T47D (cell line): Measurements from ENCODE around the gene COMT.
"Not testable (repeated sequence)": the region's sequence is repeated elsewhere in the genome, so short reads cannot be mapped to it uniquely, and the experiment has no call there.

Experiments
- DNase-seq, 2 experiments: peaks; one replicate each; pipeline versions ENCODE4 v3.0.0 to v3.0.0-alpha.2; 2011 to 2012; ENCODE audit warnings: low read depth in 1 of 2, low spot score in 1 of 2
- JUND ChIP-seq: IDR thresholded peaks from 2 replicates; pipeline ENCODE4 v1.6.1; 2012; ENCODE audit warnings: low read depth
- in situ Hi-C: cut with HindIII; loops from 2 replicates; pipeline ENCODE4 v1.10.0; 2016; ENCODE audit warnings: low sequenced_read_pairs, low pct_unique_long_range_greater_than_20kb

The COMT gene

DNA sequence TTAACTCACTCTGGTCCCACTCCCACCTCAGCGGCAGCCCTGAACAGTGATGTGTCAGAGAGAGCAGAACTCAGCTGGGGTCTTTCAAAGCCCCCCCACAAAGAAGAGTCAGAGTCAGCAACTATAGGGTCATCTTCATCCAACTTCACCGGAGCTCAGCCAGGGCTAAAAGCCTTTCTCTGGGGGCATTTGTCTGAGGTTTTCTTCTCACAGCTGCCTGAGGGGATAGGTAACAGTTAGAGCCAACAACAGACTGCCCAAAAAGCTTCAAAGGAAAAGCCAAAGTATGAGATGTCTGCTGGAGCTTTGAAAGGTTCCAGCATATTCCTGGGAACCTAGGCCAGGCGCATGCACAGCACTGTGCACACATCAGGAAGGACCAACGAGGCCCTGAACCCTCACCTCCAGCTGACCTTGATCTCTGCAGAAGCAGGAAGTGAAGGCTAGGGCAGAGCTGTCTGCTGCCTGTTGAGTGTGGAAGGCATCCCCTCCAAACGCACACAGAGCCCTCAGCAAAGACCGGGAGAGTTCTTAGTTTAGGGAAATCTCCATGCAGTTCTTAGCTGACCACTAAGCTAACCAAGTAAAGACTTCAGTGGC is 28.1 kb upstream of the COMT start:
- no peak for DNase-seq
- in situ Hi-C loops, result no loop called here
- no peak for TF ChIP-seq JUND

- DNase-seq, result no peak
- TF ChIP-seq JUND, result no peak
- in situ Hi-C loops, result no loop called here
Observed at GRCh38 chr22:19914201-19914943, 27.2 kb upstream of the COMT start.

- TF ChIP-seq JUND, result no peak
- in situ Hi-C loops, result no loop called here
- no peak for DNase-seq
Observed at GRCh38 chr22:19915287-19915954, 26.2 kb upstream of the COMT start.

GRCh38 chr22:19916006-19916405 is 25.6 kb upstream of the COMT start:
- in situ Hi-C loops, result no loop called here
- no peak for TF ChIP-seq JUND
- no peak for DNase-seq

GRCh38 chr22:19916941-19917340 is 24.6 kb upstream of the COMT start:
- in situ Hi-C loops, result no loop called here
- TF ChIP-seq JUND, result no peak
- no peak for DNase-seq

DNA sequence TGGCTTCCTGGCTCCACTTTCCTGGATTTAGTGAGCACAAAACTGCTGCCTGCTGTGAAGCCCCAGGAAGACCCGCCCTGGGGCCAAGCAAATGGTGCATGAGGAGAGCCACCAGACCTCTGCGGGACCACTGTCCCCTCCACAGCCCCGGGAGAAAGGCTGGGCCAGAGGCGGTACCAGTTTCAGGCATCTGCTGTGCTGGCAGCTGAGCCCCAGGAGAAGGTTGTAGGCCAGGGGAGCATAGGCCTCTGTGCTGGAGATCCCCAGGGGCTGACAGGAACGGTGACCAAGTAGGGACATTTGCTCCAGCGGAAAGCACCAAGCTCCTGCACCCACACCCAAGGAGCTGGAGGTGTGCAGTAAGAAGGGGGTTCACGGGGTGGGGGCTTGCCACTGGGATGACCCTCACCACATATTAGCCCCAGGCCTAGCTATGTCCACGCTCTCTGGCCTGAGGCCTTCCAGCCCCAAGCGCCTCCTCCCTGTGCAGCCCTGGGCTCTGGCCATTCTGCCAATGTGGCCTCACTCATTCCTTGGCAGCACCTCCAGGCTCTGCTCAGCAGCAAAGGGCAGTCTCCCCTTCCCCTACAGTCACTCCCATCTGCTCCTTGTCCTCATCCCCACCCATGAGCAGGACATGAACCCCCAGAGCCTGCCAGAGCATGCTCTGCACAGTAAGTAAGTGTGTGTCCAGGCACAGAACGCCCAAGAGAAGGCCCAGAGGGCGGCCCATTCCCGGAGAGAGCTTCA is 24.0 kb upstream of the COMT start:
- DNase-seq, result no peak
- in situ Hi-C loops, result no loop called here
- TF ChIP-seq JUND, result no peak

DNA sequence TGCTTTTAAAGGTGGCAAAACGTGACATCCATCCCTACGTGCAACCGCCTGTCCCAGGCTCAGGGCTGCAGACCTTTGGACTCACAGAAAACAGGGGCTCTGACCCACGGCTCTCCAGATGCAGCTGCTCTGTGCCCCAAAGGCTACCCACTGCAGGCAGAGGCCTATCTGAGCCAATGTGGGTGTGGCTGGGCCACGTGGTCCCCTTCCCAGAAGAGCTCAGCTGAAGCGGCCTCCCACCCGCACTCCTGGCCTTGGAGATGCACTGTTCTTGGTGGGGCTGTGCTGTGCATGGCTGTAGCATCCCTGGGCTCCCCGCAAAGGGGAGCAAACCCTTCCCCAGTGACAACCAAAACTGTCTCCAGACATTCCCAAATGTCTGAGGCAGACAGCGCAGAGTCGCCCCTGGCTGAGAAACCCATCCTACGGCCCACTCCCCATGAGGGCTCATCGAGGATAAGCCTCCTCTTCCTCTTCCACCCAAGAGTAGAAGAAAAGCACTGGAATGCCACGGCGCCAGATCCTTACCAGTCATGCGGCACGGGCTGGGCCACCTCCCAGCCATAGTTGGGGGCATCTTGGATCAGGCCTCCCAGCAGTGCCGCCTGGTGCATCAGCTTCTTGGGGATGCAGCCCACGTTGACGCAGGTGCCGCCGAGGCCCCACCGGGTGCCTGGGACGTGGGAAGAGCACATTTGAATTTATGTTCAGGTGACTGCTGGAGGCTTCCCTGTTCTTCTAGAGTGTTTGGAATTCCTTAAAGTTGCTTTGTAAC is 23.1 kb upstream of the COMT start:
- no peak for TF ChIP-seq JUND
- in situ Hi-C loops, result no loop called here
- no peak for DNase-seq

DNA sequence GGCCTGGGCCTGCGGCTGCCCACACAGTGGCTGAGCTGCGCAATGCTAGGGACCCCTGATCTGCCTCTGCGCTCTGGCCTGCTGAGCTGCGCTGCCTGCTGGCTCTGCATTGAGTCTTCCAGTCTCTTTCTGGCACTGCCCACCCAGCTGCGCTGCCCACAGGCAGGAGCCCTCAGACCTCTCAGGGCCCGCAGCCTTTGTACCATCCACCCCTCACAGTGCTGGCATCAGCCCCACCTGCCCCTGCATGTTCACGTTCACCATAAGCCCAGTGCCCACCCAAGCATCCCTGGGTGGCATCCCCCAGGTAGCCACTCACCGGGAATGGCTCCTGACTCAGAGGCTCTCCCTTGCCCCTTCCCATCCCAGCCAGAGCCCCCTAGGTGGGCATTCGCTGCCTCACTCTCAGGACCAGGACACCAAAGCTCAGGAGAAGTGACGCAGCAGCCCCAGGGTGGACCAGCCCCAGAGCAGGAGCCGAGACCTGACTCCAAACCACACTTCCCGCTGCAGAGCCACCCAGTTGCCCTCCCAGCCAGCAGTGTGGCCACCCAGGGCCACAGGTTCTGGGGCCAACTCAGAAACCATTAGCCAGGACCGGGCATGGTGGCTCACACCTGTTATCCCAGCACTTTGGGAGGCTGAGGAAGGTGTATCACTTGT is 21.7 kb upstream of the COMT start:
- in situ Hi-C loops, result no loop called here
- no peak for DNase-seq
- TF ChIP-seq JUND, result no peak

GRCh38 chr22:19921544-19922081 is 20.0 kb upstream of the COMT start:
- no peak for DNase-seq
- in situ Hi-C loops, result no loop called here
- no peak for TF ChIP-seq JUND

GRCh38 chr22:19923914-19924513 is 17.6 kb upstream of the COMT start:
- TF ChIP-seq JUND, result no peak
- DNase-seq, result no peak
- in situ Hi-C loops, result no loop called here

DNA sequence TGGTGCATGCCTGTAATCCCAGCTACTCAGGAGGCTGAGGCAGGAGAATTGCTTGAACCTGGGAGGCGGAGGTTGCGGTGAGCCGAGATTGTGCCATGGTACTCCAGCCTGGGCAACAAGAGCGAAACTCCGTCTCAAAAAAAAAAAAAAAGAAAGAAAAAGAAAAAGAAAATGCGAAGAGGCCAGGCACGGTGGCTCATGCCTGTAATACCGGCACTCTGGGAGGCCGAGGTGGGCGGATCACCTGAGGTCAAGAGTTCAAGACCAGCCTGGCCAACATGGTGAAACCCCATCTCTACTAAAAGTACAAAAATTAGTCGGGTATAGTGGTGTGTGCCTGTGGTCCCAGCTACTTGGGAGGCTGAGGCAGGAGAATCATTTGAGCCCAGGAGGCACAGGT is 15.5 kb upstream of the COMT start:
- in situ Hi-C loops, DNase-seq: not testable (repeated sequence)
